ENCODE measurements around the gene SUSD4. TPM values are rescaled to one million over a fixed set of nuclear protein-coding genes. Genes with fewer than 3 reads are reported as not detected.

The SUSD4 gene
- total RNA-seq, 4 donors from 2014 or later, result 0.73 to 8.4 TPM; not detected in 2

DNA sequence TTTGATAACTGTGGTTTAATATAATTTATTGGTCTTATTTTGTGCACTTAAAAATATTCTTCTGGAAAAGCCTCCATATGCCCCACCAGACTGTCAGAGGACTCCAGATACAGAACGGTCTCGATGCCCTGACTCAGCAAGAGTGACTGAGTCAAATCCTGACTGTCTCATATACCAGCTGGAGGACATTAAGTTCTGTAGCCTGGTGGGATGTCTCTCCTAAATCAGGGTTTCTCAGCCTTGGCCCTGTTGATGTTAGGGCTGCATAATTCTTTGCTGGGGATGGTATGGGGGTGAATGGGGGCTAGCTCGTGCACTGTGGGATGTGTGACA lies 153.2 kb downstream of the SUSD4 start:
- Histone ChIP-seq H3K27ac (no peak overlapping the region), H3K36me3 (no peaks in the 10 kb centered on the region), H3K9me3 (no peaks in the 10 kb centered on the region), H3K27me3 (no peaks in the 10 kb centered on the region), H3K4me3 (no peak overlapping the region), H3K4me1 (no peaks in the 10 kb centered on the region)
- intact Hi-C loops (cut with DNase I; ENCODE audit: low total_unique reads), result no loop called here
- no peak for DNase-seq
- TF ChIP-seq, protein P1, sequence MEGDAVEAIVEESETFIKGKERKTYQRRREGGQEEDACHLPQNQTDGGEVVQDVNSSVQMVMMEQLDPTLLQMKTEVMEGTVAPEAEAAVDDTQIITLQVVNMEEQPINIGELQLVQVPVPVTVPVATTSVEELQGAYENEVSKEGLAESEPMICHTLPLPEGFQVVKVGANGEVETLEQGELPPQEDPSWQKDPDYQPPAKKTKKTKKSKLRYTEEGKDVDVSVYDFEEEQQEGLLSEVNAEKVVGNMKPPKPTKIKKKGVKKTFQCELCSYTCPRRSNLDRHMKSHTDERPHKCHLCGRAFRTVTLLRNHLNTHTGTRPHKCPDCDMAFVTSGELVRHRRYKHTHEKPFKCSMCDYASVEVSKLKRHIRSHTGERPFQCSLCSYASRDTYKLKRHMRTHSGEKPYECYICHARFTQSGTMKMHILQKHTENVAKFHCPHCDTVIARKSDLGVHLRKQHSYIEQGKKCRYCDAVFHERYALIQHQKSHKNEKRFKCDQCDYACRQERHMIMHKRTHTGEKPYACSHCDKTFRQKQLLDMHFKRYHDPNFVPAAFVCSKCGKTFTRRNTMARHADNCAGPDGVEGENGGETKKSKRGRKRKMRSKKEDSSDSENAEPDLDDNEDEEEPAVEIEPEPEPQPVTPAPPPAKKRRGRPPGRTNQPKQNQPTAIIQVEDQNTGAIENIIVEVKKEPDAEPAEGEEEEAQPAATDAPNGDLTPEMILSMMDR (IDR thresholded peaks at IDR 0.05), result no peak
- no peak for TF ChIP-seq POLR2A (IDR thresholded peaks at IDR 0.05)

DNA sequence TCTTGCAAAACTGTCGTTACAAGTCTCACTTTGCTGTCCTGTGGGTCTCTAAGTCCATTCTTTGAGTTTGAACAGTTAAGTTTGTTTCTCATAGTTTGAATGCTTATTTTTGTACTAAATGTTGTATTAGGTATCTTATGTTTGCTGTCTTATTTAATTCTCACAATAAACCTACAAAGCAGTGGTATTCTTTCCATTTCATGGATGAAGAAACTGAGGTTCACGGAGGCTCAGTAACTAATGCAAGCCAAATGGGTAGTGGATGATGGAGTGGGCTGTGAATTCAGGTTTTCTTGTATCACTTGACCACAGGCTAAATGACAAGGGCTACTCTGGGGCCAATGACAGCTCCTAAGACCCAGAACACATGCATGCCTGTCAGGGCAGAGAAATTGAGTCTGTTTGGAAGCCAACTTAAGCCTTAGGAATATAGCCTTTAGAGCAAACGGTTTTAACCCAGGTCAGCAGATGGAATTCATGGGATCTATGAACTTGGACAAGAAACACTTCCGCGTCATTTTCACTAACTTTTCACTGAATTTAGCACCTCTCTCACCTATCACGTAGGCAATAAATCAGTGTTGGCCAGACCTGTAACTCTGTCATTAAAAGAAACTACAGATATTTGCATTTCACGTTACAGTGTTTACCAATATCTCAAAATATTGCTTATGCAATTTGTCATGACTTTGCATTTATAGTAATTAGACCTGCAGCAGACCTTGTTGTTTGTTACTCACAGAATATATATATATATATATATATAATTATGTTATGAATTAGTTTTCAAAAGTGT lies 153.8 kb downstream of the SUSD4 start:
- TF ChIP-seq POLR2A (IDR thresholded peaks at IDR 0.05), result no peak
- TF ChIP-seq, protein P1 (IDR thresholded peaks at IDR 0.05), result no peak
- Histone ChIP-seq H3K4me3 (no peak overlapping the region), H3K4me1 (no peaks in the 10 kb centered on the region), H3K9me3 (no peaks in the 10 kb centered on the region), H3K27ac (no peak overlapping the region), H3K27me3 (no peaks in the 10 kb centered on the region), H3K36me3 (no peaks in the 10 kb centered on the region)
- DNase-seq, result no peak
- intact Hi-C loops (cut with DNase I; ENCODE audit: low total_unique reads), result no loop called here

DNA sequence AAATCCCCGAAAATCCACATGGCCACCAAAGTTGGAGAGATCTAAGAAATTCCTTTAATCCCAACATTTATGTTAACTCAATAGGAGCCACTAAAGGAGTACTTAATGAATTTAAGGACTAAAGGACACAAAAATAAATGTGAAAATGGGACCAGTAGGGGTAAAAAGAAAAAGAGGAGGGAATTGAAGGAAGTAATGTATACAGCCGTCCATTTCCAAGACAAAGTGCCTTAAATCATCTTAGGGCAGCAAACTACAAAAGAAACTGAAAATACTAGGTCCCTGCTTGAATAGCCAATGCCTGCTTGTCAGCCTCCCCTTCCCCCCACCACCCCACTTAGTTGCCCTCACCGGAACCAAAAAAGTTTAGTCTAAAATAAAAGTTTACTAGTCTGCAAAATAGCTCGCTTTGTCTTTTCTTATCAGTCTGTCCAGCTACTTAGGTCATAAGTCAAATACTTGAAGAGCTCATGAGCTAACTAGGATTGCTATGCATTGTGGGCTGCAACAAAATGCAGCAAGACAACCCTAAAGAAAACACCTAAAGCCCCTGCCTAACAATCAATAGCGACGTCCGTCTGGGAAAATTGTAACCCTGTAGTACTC lies 154.6 kb downstream of the SUSD4 start:
- DNase-seq, result no peak
- intact Hi-C loops (cut with DNase I; ENCODE audit: low total_unique reads), result no loop called here

DNA sequence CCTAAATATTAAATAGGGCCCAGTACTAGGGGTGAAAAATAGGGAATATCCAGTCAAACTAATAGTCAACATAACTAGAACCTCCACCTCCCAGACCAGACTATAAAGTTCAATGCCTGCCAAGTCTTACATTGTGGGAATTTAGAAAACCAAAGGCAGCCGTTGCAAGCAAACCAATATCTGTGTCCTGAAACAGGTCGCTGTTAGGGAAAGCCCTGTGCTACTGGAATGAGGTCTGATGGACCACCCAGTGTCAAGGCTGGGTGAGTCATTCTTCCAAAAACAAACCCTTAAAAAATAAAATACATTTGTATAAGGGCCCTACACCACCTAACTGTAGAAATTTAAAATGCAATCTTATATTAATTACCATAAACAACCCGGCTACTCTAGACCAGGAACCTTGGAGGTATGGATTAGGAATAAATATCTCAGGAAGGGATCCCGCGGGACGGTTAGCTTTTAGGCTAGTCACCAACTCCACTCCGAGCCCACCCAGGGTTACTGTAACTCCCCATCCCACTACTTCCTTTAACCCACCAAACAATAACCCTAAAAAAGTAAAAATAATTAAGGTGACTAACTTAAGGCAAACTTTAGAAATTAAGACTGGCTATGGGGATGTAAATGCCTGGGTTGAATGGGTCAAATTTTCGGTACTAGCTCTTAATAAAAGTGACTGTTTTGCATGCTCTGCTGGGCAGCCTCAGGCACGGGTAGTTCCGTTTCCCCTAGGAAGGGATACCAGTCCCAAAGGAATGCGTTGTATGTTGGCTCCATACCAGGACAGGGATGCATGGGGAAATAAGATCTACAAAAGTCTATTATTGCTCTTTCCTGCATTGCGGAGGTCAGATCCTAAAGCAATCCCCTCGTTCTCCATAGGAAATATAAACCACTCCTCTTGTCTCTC lies 155.6 kb downstream of the SUSD4 start:
- DNase-seq, result no peak
- H3K27ac ChIP-seq, result no peak overlapping the region
- H3K9me3 ChIP-seq, result no peaks in the 10 kb centered on the region
- H3K4me3 ChIP-seq, result no peak overlapping the region
- H3K4me1 ChIP-seq, result no peaks in the 10 kb centered on the region
- intact Hi-C loops (cut with DNase I; ENCODE audit: low total_unique reads), result no loop called here
- TF ChIP-seq, protein P1 (IDR thresholded peaks at IDR 0.05), result no peak
- TF ChIP-seq POLR2A (IDR thresholded peaks at IDR 0.05), result no peak
- H3K36me3 ChIP-seq, result no peaks in the 10 kb centered on the region
- no peaks in the 10 kb centered on the region for H3K27me3 ChIP-seq

More for the DNA sequence above, 154.6 kb downstream of the SUSD4 start:
- Histone ChIP-seq H3K27ac (no peak overlapping the region), H3K27me3 (no peaks in the 10 kb centered on the region), H3K9me3 (no peaks in the 10 kb centered on the region), H3K36me3 (no peaks in the 10 kb centered on the region), H3K4me1 (no peaks in the 10 kb centered on the region), H3K4me3 (no peak overlapping the region)
- TF ChIP-seq, protein P1 (IDR thresholded peaks at IDR 0.05), result no peak
- TF ChIP-seq POLR2A (IDR thresholded peaks at IDR 0.05), result no peak

Data from uterus (tissue), 4 donors.